GM23338 (cell line): ENCODE data around the gene RGS17. TPM values are rescaled to one million over a fixed set of nuclear protein-coding genes. Genes with fewer than 3 reads are reported as not detected.
A peak's percentile ranks its signal among the peaks of the same experiment; 100 is the strongest.

ENCODE experiments used
- ATAC-seq: fragments of 200-7000 bp; cut with Tn5 transposase; 3 replicates; pipeline ENCODE4 v1.9.1; 2020
- DNase-seq: peaks from one replicate; pipeline ENCODE4 v3.0.0-alpha.2; 2015; ENCODE audit warnings: low spot score
- H2AFZ ChIP-seq: fragments of 200-600 bp; sonication (generic); 2 replicates; pipeline ENCODE4 v1.8.0; 2016; ENCODE audit warnings: antibody characterized with exemption, mild to moderate bottlenecking, moderate library complexity
- H3F3A ChIP-seq: fragments of 200-600 bp; sonication (generic); replicated peaks from 2 replicates; pipeline ENCODE4 v1.8.0; 2017; ENCODE audit warnings: antibody characterized with exemption, mixed run types, low read depth
- H3K27ac ChIP-seq: fragments of 200-600 bp; sonication (generic); 2 replicates; pipeline ENCODE4 v1.6.1; 2016; ENCODE audit warnings: low read depth
- H3K27me3 ChIP-seq: fragments of 200-600 bp; sonication (generic); 2 replicates; pipeline ENCODE4 v1.8.0; 2016; ENCODE audit warnings: mild to moderate bottlenecking, mixed run types, moderate library complexity; ENCODE audit not compliant: insufficient read depth
- H3K36me3 ChIP-seq: fragments of 200-600 bp; sonication (generic); 2 replicates; pipeline ENCODE4 v1.8.0; 2016; ENCODE audit warnings: mild to moderate bottlenecking; ENCODE audit not compliant: insufficient read depth
- H3K4me1 ChIP-seq: fragments of 200-600 bp; sonication (generic); 2 replicates; pipeline ENCODE4 v1.8.0; 2016; ENCODE audit warnings: mild to moderate bottlenecking, moderate library complexity; ENCODE audit not compliant: insufficient read depth
- H3K4me2 ChIP-seq: fragments of 200-600 bp; sonication (generic); 2 replicates; pipeline ENCODE4 v1.7.1; 2017; ENCODE audit warnings: mixed run types
- H3K4me3 ChIP-seq: fragments of 200-600 bp; sonication (generic); 2 replicates; pipeline ENCODE4 v1.6.1; 2016; ENCODE audit warnings: mixed run types
- H3K79me2 ChIP-seq: fragments of 200-600 bp; sonication (generic); replicated peaks from 2 replicates; pipeline ENCODE4 v1.8.0; 2017; ENCODE audit warnings: mild to moderate bottlenecking; ENCODE audit not compliant: insufficient read depth
- H3K9me2 ChIP-seq: fragments of 200-600 bp; sonication (generic); 2 replicates; pipeline ENCODE4 v1.8.0; 2017; ENCODE audit not compliant: insufficient read depth
- H4K20me1 ChIP-seq: fragments of 200-600 bp; sonication (generic); replicated peaks from 2 replicates; pipeline ENCODE4 v1.8.0; 2017; ENCODE audit warnings: mild to moderate bottlenecking; ENCODE audit not compliant: insufficient read depth
- H3K27ac Mint-ChIP-seq: 2 replicates; pipeline ENCODE4 v1.8.0; 2020; ENCODE audit warnings: inconsistent platforms, mild to moderate bottlenecking, moderate library complexity, mixed read lengths
- H3K27me3 Mint-ChIP-seq: 3 replicates; pipeline ENCODE4 v1.8.0; 2022; ENCODE audit warnings: low read depth, mild to moderate bottlenecking, moderate library complexity, mixed read lengths, inconsistent platforms; ENCODE audit not compliant: insufficient read depth, poor library complexity
- H3K36me3 Mint-ChIP-seq: 3 replicates; pipeline ENCODE4 v1.8.0; 2021; ENCODE audit warnings: low read depth, mild to moderate bottlenecking, inconsistent platforms, moderate library complexity, mixed read lengths
- H3K4me1 Mint-ChIP-seq: 3 replicates; pipeline ENCODE4 v1.8.0; 2020; ENCODE audit warnings: mild to moderate bottlenecking, inconsistent platforms, mixed read lengths
- H3K4me3 Mint-ChIP-seq: 3 replicates; pipeline ENCODE4 v1.8.0; 2021; ENCODE audit warnings: moderate library complexity, mild to moderate bottlenecking, inconsistent platforms, mixed read lengths
- H3K9me3 Mint-ChIP-seq: 3 replicates; pipeline ENCODE4 v1.8.0; 2020; ENCODE audit warnings: moderate library complexity, mild to moderate bottlenecking, inconsistent platforms, mixed read lengths
- CREB1 ChIP-seq: fragments of 250-450 bp; sonication (Bioruptor Pico); IDR thresholded peaks from 2 replicates; pipeline ENCODE4 v1.5.0; 2020; ENCODE audit warnings: low read depth, mild to moderate bottlenecking, moderate library complexity
- EZH2 ChIP-seq: fragments of 200-600 bp; sonication (generic); IDR thresholded peaks from one replicate; pipeline ENCODE4 v1.8.0; 2017; ENCODE audit warnings: antibody characterized with exemption, mild to moderate bottlenecking, low read depth; ENCODE audit not compliant: unreplicated experiment
- EZH2phosphoT487 ChIP-seq: fragments of 200-600 bp; sonication (generic); IDR thresholded peaks from one replicate; pipeline ENCODE4 v1.8.1; 2018; ENCODE audit warnings: antibody characterized with exemption; ENCODE audit not compliant: unreplicated experiment
- JUNB ChIP-seq: IDR thresholded peaks from one replicate; pipeline ENCODE4 v1.6.1; 2016; ENCODE audit warnings: antibody characterized with exemption; ENCODE audit not compliant: unreplicated experiment
- NANOG ChIP-seq: IDR thresholded peaks from 2 replicates; pipeline ENCODE4 v1.6.1; 2016; ENCODE audit warnings: antibody characterized with exemption, borderline replicate concordance
- POLR2AphosphoS5 ChIP-seq: IDR thresholded peaks from 2 replicates; pipeline ENCODE4 v1.6.1; 2016; ENCODE audit warnings: antibody characterized with exemption, low read depth
- STAT1 ChIP-seq: IDR thresholded peaks from one replicate; pipeline ENCODE4 v1.6.1; 2016; ENCODE audit warnings: antibody characterized with exemption; ENCODE audit not compliant: unreplicated experiment
- ZNF114 ChIP-seq: fragments of 250-450 bp; sonication (Bioruptor Pico); IDR thresholded peaks from 2 replicates; pipeline ENCODE4 v1.5.0; 2020; ENCODE audit warnings: mild to moderate bottlenecking, moderate library complexity
- ZNF331 ChIP-seq: fragments of 250-450 bp; sonication (Bioruptor Pico); IDR thresholded peaks from 2 replicates; pipeline ENCODE4 v1.5.0; 2020; ENCODE audit warnings: low read depth, mild to moderate bottlenecking, moderate library complexity
- polyA plus RNA-seq: library from polyadenylated mRNA; unstranded; fragments of >200 nt; fragmentation: Nextera tagmentation; extraction: Ambion mirVana; gene quantifications from 2 replicates; pipeline ENCODE4 v1.2.1, GENCODE V29; 2016
- total RNA-seq: library from RNA; depleted of rRNA; stranded (reverse); fragments of >200 nt; shearing (Covaris generic); gene quantifications from 2 replicates; pipeline ENCODE4 v1.2.3, GENCODE V29; 2014
- TF ChIP-seq, protein P1 (sequence below): IDR thresholded peaks from 2 replicates; pipeline ENCODE4 v1.6.1; 2016; ENCODE audit warnings: antibody characterized with exemption
- TF ChIP-seq, protein P2 (sequence below): IDR thresholded peaks from one replicate; pipeline ENCODE4 v1.6.1; 2018; ENCODE audit warnings: antibody characterized with exemption; ENCODE audit not compliant: unreplicated experiment
- TF ChIP-seq, protein P3 (sequence below): fragments of 250-450 bp; sonication (Bioruptor Pico); IDR thresholded peaks from 2 replicates; pipeline ENCODE4 v1.5.0; 2020; ENCODE audit warnings: mild to moderate bottlenecking, moderate library complexity
- TF ChIP-seq, protein P4 (sequence below), 2 experiments: fragments of 200-600 bp in 1 of 2; sonication (generic) in 1 of 2; conservative IDR thresholded peaks; 2 replicates each; pipeline versions ENCODE4 v1.5.1 to v1.6.1; 2016 to 2017; ENCODE audit warnings: antibody characterized with exemption in 2 of 2, low read depth in 2 of 2, mild to moderate bottlenecking in 2 of 2, moderate library complexity in 1 of 2

Gene RGS17
- total and polyA plus RNA-seq, 2 experiments from 2014 or later = 12.1 to 12.3 TPM

DNA sequence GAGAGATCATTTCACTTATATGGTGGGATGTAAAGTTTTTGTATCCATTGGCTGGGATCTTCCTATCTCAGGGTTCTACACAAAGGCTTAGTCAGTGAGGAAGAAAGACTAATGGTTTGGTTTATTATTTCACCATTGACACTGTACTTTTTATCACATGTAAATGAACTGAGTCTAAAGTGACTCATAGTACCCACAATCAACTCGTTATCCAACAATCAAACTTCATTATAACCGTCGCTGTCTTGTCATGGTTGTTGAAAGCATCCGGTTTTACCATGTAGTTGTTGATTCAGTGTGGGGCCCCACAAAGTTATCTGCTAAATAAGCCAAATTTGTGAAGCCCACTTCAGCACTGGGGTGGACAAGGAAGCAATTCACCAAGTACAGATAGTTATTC is 72.8 kb downstream of the RGS17 start:
- Mint-ChIP-seq H3K27ac (no peak overlapping the region), H3K9me3 (peaks cover 5% of the 10 kb centered on the region), H3K27me3 (no peaks in the 10 kb centered on the region), H3K4me1 (peaks cover 17% of the 10 kb centered on the region), H3K36me3 (peaks cover 5% of the 10 kb centered on the region; the same call in 2 of the 3 replicates), H3K4me3 (no peak overlapping the region)
- Histone ChIP-seq H3K27ac (no peak overlapping the region), H3F3A (no peaks in the 10 kb centered on the region), H3K27me3 (no peaks in the 10 kb centered on the region), H3K9me2 (no peaks in the 10 kb centered on the region), H3K4me2 (0 out of 2 replicates have a peak overlapping the region, but pooled peaks have one; percentile 6), H2AFZ (no peak overlapping the region), H4K20me1 (no peaks in the 10 kb centered on the region), H3K4me1 (peaks cover 23% of the 10 kb centered on the region), H3K36me3 (no peaks in the 10 kb centered on the region), H3K79me2 (0 out of 2 replicates have a peak, but pooled peaks cover 4% of the 10 kb centered on the region), H3K4me3 (no peak overlapping the region)
- no peak for ATAC-seq
- TF ChIP-seq, protein P1, sequence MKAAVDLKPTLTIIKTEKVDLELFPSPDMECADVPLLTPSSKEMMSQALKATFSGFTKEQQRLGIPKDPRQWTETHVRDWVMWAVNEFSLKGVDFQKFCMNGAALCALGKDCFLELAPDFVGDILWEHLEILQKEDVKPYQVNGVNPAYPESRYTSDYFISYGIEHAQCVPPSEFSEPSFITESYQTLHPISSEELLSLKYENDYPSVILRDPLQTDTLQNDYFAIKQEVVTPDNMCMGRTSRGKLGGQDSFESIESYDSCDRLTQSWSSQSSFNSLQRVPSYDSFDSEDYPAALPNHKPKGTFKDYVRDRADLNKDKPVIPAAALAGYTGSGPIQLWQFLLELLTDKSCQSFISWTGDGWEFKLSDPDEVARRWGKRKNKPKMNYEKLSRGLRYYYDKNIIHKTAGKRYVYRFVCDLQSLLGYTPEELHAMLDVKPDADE = no peak
- TF ChIP-seq ZNF331 (CRISPR knock-in tag) (no peak), ZNF114 (CRISPR knock-in tag) (no peak), NANOG (no peak), EZH2phosphoT487 (no peak), POLR2AphosphoS5 (no peak), JUNB (no peak), EZH2 (no peak), STAT1 (no peak), CREB1 (no peak)
- TF ChIP-seq, protein P2, sequence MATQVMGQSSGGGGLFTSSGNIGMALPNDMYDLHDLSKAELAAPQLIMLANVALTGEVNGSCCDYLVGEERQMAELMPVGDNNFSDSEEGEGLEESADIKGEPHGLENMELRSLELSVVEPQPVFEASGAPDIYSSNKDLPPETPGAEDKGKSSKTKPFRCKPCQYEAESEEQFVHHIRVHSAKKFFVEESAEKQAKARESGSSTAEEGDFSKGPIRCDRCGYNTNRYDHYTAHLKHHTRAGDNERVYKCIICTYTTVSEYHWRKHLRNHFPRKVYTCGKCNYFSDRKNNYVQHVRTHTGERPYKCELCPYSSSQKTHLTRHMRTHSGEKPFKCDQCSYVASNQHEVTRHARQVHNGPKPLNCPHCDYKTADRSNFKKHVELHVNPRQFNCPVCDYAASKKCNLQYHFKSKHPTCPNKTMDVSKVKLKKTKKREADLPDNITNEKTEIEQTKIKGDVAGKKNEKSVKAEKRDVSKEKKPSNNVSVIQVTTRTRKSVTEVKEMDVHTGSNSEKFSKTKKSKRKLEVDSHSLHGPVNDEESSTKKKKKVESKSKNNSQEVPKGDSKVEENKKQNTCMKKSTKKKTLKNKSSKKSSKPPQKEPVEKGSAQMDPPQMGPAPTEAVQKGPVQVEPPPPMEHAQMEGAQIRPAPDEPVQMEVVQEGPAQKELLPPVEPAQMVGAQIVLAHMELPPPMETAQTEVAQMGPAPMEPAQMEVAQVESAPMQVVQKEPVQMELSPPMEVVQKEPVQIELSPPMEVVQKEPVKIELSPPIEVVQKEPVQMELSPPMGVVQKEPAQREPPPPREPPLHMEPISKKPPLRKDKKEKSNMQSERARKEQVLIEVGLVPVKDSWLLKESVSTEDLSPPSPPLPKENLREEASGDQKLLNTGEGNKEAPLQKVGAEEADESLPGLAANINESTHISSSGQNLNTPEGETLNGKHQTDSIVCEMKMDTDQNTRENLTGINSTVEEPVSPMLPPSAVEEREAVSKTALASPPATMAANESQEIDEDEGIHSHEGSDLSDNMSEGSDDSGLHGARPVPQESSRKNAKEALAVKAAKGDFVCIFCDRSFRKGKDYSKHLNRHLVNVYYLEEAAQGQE = no peak
- TF ChIP-seq, protein P3, sequence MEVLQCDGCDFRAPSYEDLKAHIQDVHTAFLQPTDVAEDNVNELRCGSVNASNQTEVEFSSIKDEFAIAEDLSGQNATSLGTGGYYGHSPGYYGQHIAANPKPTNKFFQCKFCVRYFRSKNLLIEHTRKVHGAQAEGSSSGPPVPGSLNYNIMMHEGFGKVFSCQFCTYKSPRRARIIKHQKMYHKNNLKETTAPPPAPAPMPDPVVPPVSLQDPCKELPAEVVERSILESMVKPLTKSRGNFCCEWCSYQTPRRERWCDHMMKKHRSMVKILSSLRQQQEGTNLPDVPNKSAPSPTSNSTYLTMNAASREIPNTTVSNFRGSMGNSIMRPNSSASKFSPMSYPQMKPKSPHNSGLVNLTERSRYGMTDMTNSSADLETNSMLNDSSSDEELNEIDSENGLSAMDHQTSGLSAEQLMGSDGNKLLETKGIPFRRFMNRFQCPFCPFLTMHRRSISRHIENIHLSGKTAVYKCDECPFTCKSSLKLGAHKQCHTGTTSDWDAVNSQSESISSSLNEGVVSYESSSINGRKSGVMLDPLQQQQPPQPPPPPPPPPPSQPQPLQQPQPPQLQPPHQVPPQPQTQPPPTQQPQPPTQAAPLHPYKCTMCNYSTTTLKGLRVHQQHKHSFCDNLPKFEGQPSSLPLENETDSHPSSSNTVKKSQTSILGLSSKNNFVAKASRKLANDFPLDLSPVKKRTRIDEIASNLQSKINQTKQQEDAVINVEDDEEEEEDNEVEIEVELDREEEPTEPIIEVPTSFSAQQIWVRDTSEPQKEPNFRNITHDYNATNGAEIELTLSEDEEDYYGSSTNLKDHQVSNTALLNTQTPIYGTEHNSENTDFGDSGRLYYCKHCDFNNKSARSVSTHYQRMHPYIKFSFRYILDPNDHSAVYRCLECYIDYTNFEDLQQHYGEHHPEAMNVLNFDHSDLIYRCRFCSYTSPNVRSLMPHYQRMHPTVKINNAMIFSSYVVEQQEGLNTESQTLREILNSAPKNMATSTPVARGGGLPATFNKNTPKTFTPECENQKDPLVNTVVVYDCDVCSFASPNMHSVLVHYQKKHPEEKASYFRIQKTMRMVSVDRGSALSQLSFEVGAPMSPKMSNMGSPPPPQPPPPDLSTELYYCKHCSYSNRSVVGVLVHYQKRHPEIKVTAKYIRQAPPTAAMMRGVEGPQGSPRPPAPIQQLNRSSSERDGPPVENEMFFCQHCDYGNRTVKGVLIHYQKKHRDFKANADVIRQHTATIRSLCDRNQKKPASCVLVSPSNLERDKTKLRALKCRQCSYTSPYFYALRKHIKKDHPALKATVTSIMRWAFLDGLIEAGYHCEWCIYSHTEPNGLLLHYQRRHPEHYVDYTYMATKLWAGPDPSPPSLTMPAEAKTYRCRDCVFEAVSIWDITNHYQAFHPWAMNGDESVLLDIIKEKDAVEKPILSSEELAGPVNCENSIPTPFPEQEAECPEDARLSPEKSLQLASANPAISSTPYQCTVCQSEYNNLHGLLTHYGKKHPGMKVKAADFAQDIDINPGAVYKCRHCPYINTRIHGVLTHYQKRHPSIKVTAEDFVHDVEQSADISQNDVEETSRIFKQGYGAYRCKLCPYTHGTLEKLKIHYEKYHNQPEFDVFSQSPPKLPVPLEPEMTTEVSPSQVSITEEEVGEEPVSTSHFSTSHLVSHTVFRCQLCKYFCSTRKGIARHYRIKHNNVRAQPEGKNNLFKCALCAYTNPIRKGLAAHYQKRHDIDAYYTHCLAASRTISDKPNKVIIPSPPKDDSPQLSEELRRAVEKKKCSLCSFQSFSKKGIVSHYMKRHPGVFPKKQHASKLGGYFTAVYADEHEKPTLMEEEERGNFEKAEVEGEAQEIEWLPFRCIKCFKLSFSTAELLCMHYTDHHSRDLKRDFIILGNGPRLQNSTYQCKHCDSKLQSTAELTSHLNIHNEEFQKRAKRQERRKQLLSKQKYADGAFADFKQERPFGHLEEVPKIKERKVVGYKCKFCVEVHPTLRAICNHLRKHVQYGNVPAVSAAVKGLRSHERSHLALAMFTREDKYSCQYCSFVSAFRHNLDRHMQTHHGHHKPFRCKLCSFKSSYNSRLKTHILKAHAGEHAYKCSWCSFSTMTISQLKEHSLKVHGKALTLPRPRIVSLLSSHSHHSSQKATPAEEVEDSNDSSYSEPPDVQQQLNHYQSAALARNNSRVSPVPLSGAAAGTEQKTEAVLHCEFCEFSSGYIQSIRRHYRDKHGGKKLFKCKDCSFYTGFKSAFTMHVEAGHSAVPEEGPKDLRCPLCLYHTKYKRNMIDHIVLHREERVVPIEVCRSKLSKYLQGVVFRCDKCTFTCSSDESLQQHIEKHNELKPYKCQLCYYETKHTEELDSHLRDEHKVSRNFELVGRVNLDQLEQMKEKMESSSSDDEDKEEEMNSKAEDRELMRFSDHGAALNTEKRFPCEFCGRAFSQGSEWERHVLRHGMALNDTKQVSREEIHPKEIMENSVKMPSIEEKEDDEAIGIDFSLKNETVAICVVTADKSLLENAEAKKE (CRISPR knock-in tag) = no peak
- TF ChIP-seq, protein P4, sequence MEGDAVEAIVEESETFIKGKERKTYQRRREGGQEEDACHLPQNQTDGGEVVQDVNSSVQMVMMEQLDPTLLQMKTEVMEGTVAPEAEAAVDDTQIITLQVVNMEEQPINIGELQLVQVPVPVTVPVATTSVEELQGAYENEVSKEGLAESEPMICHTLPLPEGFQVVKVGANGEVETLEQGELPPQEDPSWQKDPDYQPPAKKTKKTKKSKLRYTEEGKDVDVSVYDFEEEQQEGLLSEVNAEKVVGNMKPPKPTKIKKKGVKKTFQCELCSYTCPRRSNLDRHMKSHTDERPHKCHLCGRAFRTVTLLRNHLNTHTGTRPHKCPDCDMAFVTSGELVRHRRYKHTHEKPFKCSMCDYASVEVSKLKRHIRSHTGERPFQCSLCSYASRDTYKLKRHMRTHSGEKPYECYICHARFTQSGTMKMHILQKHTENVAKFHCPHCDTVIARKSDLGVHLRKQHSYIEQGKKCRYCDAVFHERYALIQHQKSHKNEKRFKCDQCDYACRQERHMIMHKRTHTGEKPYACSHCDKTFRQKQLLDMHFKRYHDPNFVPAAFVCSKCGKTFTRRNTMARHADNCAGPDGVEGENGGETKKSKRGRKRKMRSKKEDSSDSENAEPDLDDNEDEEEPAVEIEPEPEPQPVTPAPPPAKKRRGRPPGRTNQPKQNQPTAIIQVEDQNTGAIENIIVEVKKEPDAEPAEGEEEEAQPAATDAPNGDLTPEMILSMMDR (conservative IDR thresholded peaks at IDR 0.05; ENCODE audit: low read depth in 2 of 2) = no peak
- DNase-seq = no peak
